H1 (cell line): ENCODE data around the gene TECPR2. TPM values are rescaled to one million over a fixed set of nuclear protein-coding genes. Genes with fewer than 3 reads are reported as not detected.

ENCODE experiments used
- FOSL1 ChIP-seq: IDR thresholded peaks from 2 replicates; pipeline ENCODE4 v1.6.1; 2011; ENCODE audit warnings: mild to moderate bottlenecking, low read depth, low read length, moderate library complexity; ENCODE audit not compliant: insufficient read depth
- PHF8 ChIP-seq: fragments of 200-600 bp; sonication (generic); conservative IDR thresholded peaks from 2 replicates; pipeline ENCODE4 v1.7.1; 2012; ENCODE audit warnings: low read depth, mild to moderate bottlenecking, inconsistent platforms, low read length, moderate library complexity
- RAD21 ChIP-seq, 2 experiments: IDR thresholded peaks in 1 of 2; conservative IDR thresholded peaks in 1 of 2; 2 replicates each; pipeline ENCODE4 v1.6.1; 2011; ENCODE audit warnings: low read depth in 2 of 2, low read length in 2 of 2, improper control_type of control experiment in 1 of 2, inconsistent platforms in 1 of 2, mild to moderate bottlenecking in 1 of 2, moderate library complexity in 1 of 2
- SAP30 ChIP-seq: fragments of 300-600 bp; sonication (generic); IDR thresholded peaks from 2 replicates; pipeline ENCODE4 v1.7.1; 2012; ENCODE audit warnings: low read length, moderate library complexity, mild to moderate bottlenecking, inconsistent platforms; ENCODE audit not compliant: insufficient read depth, insufficient replicate concordance
- polyA plus RNA-seq, 7 experiments: library from polyadenylated mRNA; depleted of rRNA in 3 of 7; stranded (reverse) in 5 of 7; unstranded in 2 of 7; fragments of >200 nt in 5 of 7; fragments of 200-250 nt in 2 of 7; gene quantifications; 1 replicate in 5 of 7; 2 replicates in 1 of 7; 4 replicates in 1 of 7; pipeline versions ENCODE4 v1.2.1 to v1.2.3, GENCODE V29; 2011 to 2013; ENCODE audit warnings: missing spikeins in 2 of 7, mixed read lengths in 2 of 7
- total RNA-seq: library from RNA; stranded (reverse); fragmentation: NEBNext Ultra II Directional; extraction: Animal tissue kit (Norgen Biotek cat#: 25700); gene quantifications from 2 replicates; pipeline ENCODE4 v1.2.1, GENCODE V29; 2021

TECPR2 gene
- total and polyA plus RNA-seq, 2 of the 8 experiments (the other 6 are each of a cell fraction or from before 2014, with no cell fraction given): 6.8 to 19.4 TPM

DNA sequence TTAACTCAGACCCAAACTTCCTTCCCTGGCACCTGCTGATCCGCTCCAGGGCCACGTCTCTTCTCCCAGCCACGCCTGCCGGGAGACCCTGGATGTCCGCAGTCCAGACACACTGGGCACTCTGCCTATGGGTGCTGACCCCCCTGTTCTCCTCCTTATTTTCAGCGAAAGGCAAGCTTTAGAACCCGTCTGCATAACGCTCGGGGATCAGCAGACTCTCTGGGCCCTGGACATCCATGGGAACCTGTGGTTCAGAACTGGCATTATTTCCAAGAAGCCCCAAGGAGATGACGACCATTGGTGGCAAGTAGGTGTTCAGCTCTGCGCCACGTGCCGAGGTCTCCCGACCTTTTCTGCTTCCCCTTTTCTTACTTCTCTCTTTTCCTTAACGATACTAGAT, 82.9 kb downstream of the TECPR2 start (continued):
- TF ChIP-seq SAP30: no peak
- no peak for TF ChIP-seq RAD21 (IDR thresholded peaks at IDR 0.05 in 1 of 2, conservative IDR thresholded peaks at IDR 0.05 in 1 of 2; ENCODE audit: low read depth in 2 of 2, low read length in 2 of 2)
- no peak for TF ChIP-seq PHF8
- no peak for TF ChIP-seq FOSL1
- TF ChIP-seq, all 59 proteins: peak for 0
